Measurements from ENCODE around the gene ZDHHC20.

The ZDHHC20 gene

DNA sequence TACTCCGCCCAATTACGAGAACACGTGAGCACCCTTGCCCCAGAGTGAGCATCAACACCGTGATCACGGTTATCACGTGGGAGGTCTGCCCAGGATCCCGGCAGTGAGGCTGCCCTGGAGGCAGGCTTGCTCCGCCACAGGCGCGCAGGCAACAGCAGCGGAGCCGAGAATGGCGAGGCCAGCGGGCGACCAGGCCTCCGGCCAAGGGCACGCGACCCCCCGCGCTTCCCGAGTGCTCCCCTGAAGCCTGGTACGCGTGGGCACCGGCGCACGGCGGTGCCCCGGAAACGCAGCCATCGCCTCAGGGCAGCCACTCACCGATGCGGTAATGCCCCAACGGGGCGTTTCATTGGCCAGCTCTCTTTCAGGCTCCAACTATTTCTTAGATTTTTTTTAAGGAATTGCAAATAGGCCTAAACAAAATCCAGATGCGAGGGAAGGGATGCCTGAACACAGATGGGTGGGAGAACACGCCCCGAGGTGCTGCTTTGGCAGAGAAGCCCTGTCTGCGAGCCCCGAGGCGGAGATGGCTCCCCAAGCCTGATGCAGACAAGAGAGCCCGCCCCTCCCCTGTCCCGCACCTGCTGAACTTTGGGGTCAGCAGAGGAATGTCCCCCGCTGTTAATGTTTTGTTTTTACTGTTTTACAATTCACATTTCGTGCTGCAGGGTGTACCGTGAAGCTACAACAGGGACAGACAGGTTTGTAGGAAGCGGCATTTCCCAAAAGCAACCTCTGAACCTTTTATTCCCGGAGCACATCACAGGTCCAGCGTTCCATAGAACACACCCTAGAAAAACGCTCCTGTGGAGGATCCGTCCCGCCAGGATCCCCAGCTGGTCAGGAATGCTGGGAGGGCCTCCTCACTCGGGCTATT lies 132.7 kb downstream of the ZDHHC20 start:
- no peak for DNase-seq (ENCODE audit: low spot score)

- DNase-seq (ENCODE audit: low spot score): no peak
These were observed 134.3 kb downstream of the ZDHHC20 start for GRCh38 chr13:21324803-21325202.

- DNase-seq (ENCODE audit: low spot score): no peak
These were observed 136.1 kb downstream of the ZDHHC20 start for GRCh38 chr13:21322988-21323387.
